GM18511 (cell line): ENCODE data around the gene BCOR.

Experiments
- ATAC-seq: cut with Tn5 transposase; IDR thresholded peaks from one replicate; pipeline ENCODE4 v1.9.1; 2021; ENCODE audit warnings: mild to moderate bottlenecking, moderate library complexity; ENCODE audit not compliant: unreplicated experiment

The BCOR gene

DNA sequence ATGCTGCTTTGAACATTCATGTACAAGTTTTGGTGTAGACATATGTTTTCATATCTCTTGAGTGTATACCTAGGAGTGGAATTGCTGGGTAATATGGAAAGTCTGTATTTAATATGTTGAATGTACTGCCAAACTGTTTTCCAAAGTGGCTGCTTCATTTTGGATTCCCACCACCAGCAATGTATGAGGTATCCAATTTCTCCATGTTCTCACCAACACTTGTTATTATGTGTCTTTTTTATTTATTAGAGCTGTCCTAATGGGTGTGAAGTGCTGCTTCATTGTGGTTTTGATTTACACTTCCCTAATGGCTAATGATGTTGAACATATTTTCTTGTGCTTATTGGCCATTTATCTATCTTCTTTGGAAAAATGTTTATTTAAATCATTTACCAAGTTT is 60.4 kb downstream of the BCOR start:
- no peak for ATAC-seq

GRCh38 chrX:40035726-40036125 is 62.0 kb downstream of the BCOR start:
- ATAC-seq = no peak

- no peak for ATAC-seq
Measured at GRCh38 chrX:40031911-40032310, 65.8 kb downstream of the BCOR start.

DNA sequence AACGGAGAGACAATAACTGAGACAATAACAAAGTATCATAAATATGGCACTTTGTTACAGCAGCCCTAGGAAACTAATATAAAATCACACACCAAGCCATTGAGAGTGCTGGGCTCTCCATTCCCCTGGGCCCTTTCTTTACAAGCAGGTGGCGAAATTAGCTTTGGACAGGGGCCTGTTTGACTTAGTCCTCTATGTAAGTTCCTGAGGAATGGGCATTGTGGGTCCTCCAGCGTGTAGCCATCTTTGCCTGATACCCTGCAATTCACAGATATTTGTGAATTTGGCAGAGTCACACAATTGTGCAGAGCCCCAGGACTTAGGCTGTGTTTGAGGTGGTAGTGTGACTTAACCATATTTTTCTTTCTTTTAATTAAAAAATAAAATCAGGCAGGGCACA is 67.6 kb downstream of the BCOR start:
- no peak for ATAC-seq

- peak; percentile 59 for ATAC-seq
Measured at GRCh38 chrX:40022421-40022820, 75.3 kb downstream of the BCOR start.

DNA sequence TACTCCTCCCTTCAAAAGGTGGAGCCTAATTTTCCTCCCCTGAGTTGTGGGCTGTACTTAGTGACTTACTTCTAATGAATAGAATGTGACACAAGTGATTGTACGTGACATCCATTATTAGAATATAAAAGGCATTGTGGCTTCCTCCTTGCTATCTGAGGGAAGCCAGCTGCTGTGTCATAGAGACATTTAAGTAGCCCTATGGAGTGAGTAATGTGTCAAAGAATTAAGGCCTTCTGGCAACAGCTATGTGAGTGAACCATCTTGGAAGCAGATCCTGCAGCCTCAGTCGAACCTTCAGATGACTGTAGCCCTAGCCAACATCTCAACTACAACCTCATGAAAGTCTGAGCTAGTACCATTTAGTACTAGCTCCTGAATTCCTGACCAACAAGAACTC is 76.1 kb downstream of the BCOR start:
- ATAC-seq = no peak

DNA sequence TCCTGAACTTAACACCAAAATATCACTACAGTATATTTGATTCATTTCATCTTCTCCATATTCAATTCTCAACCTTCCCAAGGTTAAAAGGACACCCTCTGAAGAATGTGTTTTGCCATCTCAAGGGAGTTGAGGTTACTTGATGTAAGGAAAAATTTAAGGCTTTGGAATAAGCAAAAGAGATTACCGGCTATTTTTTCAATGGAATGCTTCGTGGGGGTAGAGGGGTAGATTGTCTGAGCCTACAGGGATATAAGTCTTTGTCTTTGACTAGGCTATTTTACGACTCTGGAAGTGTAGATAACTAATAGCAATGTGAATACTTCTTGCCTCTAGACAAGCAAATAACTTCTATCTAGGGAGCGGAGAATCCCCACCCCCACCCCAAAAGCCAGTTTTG is 78.2 kb downstream of the BCOR start:
- no peak for ATAC-seq

DNA sequence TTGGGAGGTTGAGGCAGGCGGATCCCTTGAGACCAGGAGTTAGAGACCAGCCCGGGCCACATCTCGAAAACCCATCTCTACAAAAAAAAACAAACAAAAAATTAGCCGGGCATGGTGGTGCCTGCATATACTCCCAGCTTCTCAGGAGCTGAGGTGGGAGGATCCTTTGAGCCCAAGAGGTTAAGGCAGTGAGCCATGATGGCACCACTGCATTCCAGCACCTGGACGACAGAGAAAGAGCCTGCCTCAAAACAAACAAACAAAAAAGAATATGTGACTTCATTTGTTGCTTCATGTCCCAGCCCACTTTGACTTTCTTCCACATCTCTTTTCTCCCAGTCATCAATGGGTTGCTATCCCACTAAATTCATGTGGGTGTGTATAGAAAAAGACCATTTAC is 79.7 kb downstream of the BCOR start:
- ATAC-seq = no peak

GRCh38 chrX:40016749-40017148 is 81.0 kb downstream of the BCOR start:
- no peak for ATAC-seq

DNA sequence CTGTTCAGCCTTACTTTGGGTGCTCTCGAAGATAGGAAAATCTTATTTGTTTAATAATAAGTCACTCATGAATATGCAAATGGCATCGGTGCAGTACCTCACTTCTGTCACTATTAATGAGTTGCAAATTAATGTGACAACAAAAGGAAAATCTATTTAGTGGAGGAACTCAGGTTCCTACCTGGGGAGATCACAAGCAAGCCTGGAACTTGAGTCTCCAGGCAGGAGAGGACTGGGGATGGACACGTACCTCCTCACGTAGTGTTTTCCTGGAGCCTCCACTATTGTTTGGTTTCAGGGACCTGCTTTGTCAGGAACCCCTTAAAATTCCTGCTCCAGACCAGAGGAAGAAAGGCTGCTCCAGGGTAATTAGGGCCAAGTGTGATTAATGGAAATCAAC is 82.1 kb downstream of the BCOR start:
- ATAC-seq = no peak

DNA sequence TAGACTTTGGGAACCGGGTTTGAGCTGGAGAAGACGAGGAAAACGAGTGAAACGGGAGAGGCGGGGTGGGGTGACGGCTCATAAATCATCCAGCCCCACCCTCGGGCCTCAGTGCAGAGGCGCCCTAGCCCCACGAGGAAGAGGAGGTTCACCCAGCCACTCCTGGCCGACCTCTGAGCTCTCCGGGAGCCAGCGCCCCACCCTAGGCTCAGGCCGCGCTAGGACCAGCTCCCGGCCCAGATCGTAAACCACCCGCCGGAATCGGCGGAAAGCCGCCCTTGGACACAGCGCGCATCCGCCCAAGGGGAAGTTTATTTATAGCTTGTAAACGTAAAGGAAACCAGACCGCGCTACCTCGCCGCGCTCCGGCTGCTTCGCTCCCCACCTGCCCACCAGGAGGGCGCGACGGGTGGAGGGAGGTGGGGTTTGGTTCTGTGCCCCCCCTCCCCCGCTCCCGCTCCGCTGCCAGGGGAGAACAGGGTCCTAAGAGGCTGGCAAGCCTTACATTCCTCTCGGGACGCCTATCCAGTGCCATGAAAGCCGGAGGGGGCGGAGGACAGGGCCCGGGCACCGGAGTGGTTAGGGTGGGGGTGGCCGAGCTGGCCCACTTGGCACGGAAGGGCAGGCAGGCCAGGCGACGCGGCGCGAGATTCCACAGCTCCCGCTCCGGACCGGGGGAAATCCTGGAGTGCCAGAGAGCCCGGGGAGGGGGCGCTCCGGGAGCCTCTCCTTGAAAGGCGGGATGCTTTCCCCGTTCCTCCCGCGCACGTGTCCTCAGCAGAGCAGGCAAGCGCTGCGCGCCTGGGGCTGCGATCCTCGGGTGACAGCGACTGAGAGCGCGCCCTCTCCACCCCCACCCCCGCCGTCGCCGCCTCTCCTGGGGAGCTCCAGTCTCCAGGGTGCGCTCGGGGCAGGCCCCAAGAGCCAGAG is 84.2 kb downstream of the BCOR start:
- ATAC-seq = peak; percentile 45

- peak; percentile 48 for ATAC-seq
Measured at GRCh38 chrX:40012868-40013265, 84.9 kb downstream of the BCOR start.

GRCh38 chrX:40012039-40012867 is 85.5 kb downstream of the BCOR start:
- ATAC-seq = no peak

DNA sequence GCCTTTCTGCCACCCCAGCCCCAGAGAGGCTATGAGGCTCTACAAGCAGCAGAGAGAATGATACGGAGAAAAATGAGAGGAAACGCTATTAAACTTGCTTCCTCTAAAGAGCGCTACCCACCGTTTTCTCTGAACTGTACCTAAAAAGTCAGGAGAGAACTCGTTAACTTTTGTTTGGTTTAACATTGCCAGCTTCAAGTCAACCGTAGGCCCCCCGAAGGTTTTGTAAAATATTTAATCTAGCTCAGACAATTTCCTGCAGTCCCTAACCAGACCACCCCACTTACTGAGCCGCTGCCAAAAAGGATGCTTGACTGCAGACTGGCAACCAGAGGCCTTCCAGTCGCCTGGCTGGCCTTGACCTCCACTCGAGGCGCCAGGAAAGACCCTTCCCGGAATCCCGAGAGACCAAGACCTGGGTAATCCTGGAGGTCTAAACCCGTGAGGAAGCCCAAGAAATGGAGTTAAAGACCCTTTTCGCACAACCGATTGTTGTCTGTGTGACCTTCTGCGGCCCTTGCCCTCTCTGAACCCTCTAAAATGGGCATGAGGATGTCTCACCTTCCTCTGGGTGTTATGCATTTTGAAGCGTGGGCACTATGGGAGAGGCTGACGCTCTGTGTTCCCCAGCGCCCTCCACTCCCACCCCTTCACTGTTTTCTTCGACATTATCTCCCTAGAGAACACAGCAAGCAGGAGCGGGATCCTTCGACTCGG is 86.3 kb downstream of the BCOR start:
- no peak for ATAC-seq

DNA sequence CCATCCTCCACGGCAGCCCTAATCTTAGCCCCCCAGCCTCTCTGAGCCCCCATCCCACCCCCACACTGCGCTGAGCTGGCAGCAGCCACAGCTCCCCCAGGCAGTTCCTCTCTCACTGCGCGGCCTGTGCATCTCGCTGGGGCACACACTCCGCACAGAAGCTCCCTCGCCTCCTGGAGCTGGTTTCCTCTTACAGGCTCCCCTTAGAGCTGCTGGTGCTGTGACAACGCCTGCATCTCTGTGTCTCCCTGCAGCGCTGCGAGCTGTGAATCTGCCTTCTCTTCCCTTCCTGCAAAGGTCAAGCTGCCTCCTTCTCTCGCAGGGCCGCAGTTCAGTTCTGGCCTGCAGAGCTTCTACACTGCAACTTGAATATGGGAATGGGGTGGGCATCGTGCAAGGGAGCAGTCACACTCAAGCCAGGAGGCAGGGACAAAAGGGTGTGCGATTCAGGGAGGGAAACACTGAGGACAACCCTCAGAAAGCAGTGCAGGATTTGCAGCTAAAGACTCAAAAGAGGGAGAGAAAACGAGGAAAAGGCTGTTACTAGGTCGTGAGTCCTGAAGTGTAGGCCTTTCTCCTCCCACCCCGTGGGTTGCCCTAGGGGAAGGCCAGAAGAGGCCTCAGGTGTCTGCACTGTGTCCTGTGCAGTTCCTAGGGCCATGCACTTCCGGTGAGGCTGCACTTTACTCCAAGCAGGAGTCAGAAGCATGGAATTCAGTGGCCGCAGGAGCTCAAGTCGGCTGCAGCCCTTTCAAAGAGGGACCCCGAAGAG is 87.0 kb downstream of the BCOR start:
- no peak for ATAC-seq

DNA sequence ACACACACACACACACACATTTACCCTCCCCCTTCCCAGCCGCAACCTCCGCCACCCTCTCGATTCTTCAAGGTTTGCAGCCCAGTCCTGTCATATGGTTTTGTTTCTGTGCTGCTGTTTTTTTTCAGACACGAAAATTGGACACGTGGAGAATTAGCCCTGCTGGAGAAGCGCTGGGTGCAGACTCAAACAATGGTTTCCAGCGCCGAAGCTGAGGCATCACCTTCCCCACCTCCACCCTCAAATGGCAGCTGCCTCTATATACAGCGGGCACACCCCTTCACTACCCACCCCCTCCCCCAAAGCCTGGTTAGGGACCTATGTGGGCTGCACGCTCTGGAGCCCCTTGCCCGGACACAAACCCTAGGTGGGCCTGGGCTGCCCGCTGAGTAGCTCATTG is 87.9 kb downstream of the BCOR start:
- ATAC-seq = no peak

- ATAC-seq = no peak
Measured at GRCh38 chrX:40009462-40009851, 88.3 kb downstream of the BCOR start.

GRCh38 chrX:40008791-40009461 is 88.8 kb downstream of the BCOR start:
- ATAC-seq = no peak

DNA sequence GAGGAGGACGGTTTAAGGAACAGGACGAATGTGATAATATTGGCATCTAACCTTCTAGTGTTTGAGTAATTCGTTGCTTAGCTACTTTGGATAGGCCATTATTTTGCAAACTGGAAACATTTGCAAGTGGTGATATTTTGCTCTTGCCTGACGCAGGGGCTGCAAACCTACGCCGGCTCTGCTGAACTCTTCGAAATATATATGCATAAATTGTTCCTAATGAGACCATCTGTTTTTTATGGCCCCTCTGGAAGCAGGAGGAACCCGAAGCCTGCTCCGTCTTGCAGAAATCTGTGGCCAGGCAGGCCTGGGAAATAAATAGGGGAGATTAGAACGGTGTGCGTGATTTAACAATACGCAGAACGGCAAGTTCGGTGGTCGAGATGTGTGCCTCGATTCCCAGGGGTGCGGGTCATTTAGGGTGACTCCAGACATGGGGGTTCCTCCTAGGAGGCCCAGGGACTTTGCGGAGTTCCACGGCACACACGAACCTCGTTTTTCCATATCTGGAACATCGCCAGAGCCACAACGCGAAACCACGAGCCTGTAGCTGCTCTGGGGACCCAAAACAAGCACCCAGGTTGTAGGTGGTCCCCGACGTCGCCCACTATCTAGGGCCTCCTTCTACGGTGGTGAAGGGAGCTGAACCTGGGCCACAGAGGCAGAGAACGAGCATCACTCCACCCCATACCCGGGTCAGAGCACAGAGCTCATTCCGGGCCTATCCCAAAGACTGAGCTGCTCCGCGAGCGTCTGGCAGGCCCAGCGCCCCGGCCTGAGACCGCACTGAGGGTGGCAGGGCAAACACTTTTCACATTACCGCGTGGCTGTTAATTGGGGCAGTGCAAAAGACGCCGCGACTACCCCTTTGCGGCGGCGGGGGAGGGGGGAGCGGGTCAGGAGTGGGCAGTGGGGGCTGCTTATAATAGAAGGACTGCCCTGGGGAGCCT is 89.7 kb downstream of the BCOR start:
- no peak for ATAC-seq
